ENCODE measurements around the gene TBC1D16. TPM values are rescaled to one million over a fixed set of nuclear protein-coding genes. Genes with fewer than 3 reads are reported as not detected.

Gene TBC1D16
- total RNA-seq, 1 experiment from 2014 or later, result 85.8 TPM

GRCh38 chr17:80058311-80058955 lies 22.8 kb upstream of the TBC1D16 start:
- Histone ChIP-seq H3T11ph (ENCODE audit: low read length) (no peak overlapping the region), H4K91ac (ENCODE audit: insufficient read length, low read depth, low read length) (no peak overlapping the region), H3K4me1 (ENCODE audit: insufficient read depth, low read length) (no peaks in the 10 kb centered on the region), H3K18ac (ENCODE audit: insufficient read length, low read depth, low read length) (no peak overlapping the region), H3K4ac (ENCODE audit: low read depth, low read length) (no peak overlapping the region), H3K56ac (ENCODE audit: insufficient read length, low read depth, low read length) (no peak overlapping the region), H3K9me3 (ENCODE audit: control insufficient read depth, low read depth, low read length) (no peaks in the 10 kb centered on the region), H3K27me3 (ENCODE audit: insufficient read depth, low read length) (no peaks in the 10 kb centered on the region), H3K23ac (ENCODE audit: insufficient read length, low read depth, low read length) (no peak overlapping the region), H4K20me1 (ENCODE audit: control insufficient read depth, insufficient read depth, insufficient read length) (no peaks in the 10 kb centered on the region), H4K5ac (ENCODE audit: insufficient read length, low read depth, low read length) (no peak overlapping the region), H2BK15ac (ENCODE audit: low read depth, low read length) (no peak overlapping the region), H2BK5ac (ENCODE audit: insufficient read length, low read length) (no peak overlapping the region), H2BK12ac (ENCODE audit: insufficient read length, low read depth, low read length) (no peak overlapping the region), H4K8ac (replicated peaks; ENCODE audit: insufficient read length, low read depth, low read length) (no peak overlapping the region), H3K27ac (ENCODE audit: insufficient read length, low read depth, low read length) (no peak overlapping the region), H2BK120ac (ENCODE audit: low read depth, low read length, poor library complexity, severe bottlenecking) (no peak overlapping the region), H2AK5ac (ENCODE audit: insufficient read length, low read length) (no peak overlapping the region), H3K23me2 (ENCODE audit: insufficient read length, low read depth, low read length, poor library complexity, severe bottlenecking) (no peaks in the 10 kb centered on the region), H3K14ac (ENCODE audit: insufficient read depth, low read length) (no peak overlapping the region; the same call in 1 of the 2 replicates), H2BK20ac (ENCODE audit: low read depth, low read length, poor library complexity, severe bottlenecking) (no peak overlapping the region), H3K79me2 (ENCODE audit: insufficient read depth, low read length) (no peaks in the 10 kb centered on the region), H3K9ac (ENCODE audit: extremely low read depth, insufficient read length, low read length) (no peak overlapping the region), H3K79me1 (ENCODE audit: insufficient read depth, low read depth, low read length, poor library complexity, severe bottlenecking) (no peaks in the 10 kb centered on the region), H3K4me2 (ENCODE audit: insufficient read depth, insufficient read length, low read length) (no peak overlapping the region), H2AFZ (ENCODE audit: low read length) (no peak overlapping the region)
- Mint-ChIP-seq H3K9me3 (no peaks in the 10 kb centered on the region), H3K36me3 (ENCODE audit: insufficient read depth in 1 of 3, low read depth in 3 of 3) (peaks cover 0 to 5% (median 2%) of the 10 kb centered on the region in 3 experiments; a peak in 3 of 7 replicates), H3K4me3 (no peak overlapping the region), H3K27ac (0 out of 7 replicates have a peak overlapping the region, but pooled peaks of 1 of the 3 experiments have one; percentile 44), H3K4me1 (peaks cover 8 to 15% of the 10 kb centered on the region in 2 experiments), H3K27me3 (ENCODE audit: low read depth) (no peaks in the 10 kb centered on the region)
- no peak for DNase-seq
- WGBS (ENCODE audit: extremely low coverage, insufficient read length, low lambda C conversion rate), result no CpG with 5 or more reads among the region's 28 CpGs
- TF ChIP-seq CTCF (conservative IDR thresholded peaks at IDR 0.05), result no peak
